ENCODE data around the gene ZNF443. TPM values are rescaled to one million over a fixed set of nuclear protein-coding genes. Genes with fewer than 3 reads are reported as not detected.

The ZNF443 gene
- polyA plus RNA-seq (2012; ENCODE audit: insufficient read length, low read depth), result not detected

GRCh38 chr19:12440541-12441316, at the start of gene ZNF443:
TSS of gene ZNF443 (minus strand) at chr19:12441021. CDS start at chr19:12440914, 107 bp downstream.
- TF ChIP-seq POLR2AphosphoS5 (IDR thresholded peaks at IDR 0.05; ENCODE audit: low read depth, low read length), result no peak
- no peak for TF ChIP-seq SIN3A (IDR thresholded peaks at IDR 0.05; ENCODE audit: borderline replicate concordance, insufficient read depth, low read length)
- no peak for TF ChIP-seq FOXP2 (optimal IDR thresholded peaks at IDR 0.05; ENCODE audit: borderline replicate concordance, extremely low read depth, extremely low read length, insufficient read depth)

- TF ChIP-seq REST (IDR thresholded peaks at IDR 0.05; ENCODE audit: insufficient read depth in 1 of 2, low read depth in 2 of 2, low read length in 2 of 2) (no peak), FOXP2 (optimal IDR thresholded peaks at IDR 0.05; ENCODE audit: borderline replicate concordance, extremely low read depth, extremely low read length, insufficient read depth) (no peak), TAF1 (IDR thresholded peaks at IDR 0.05; ENCODE audit: borderline replicate concordance, insufficient read depth, low read length) (no peak), SIN3A (IDR thresholded peaks at IDR 0.05; ENCODE audit: borderline replicate concordance, insufficient read depth, low read length) (no peak), POLR2AphosphoS5 (IDR thresholded peaks at IDR 0.05; ENCODE audit: low read depth, low read length) (no peak)
Observed at GRCh38 chr19:12485571-12485970, 44.8 kb upstream of the ZNF443 start.

DNA sequence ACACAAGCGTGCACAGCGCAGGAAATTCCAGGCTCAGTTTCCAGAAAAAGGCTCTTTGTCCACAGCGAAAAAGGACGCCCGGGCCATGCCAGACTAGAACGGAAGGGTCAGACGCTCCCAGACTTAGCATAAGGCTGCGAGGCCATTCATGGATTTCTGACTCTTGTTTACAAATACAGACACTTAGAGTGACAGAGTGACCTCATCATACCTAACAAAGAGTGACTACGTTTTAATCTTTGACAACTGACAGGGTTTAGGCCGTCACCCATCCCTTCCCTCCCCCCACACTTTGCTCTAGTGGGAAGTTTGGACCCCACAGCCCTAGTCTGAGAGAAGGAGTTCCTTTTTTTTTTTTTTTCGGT, 44.2 kb upstream of the ZNF443 start:
- TF ChIP-seq TAF1 (IDR thresholded peaks at IDR 0.05; ENCODE audit: borderline replicate concordance, insufficient read depth, low read length) (no peak), REST (IDR thresholded peaks at IDR 0.05; ENCODE audit: insufficient read depth in 1 of 2, low read depth in 2 of 2, low read length in 2 of 2) (no peak), SIN3A (IDR thresholded peaks at IDR 0.05; ENCODE audit: borderline replicate concordance, insufficient read depth, low read length) (no peak), FOXP2 (optimal IDR thresholded peaks at IDR 0.05; ENCODE audit: borderline replicate concordance, extremely low read depth, extremely low read length, insufficient read depth) (no peak)

DNA sequence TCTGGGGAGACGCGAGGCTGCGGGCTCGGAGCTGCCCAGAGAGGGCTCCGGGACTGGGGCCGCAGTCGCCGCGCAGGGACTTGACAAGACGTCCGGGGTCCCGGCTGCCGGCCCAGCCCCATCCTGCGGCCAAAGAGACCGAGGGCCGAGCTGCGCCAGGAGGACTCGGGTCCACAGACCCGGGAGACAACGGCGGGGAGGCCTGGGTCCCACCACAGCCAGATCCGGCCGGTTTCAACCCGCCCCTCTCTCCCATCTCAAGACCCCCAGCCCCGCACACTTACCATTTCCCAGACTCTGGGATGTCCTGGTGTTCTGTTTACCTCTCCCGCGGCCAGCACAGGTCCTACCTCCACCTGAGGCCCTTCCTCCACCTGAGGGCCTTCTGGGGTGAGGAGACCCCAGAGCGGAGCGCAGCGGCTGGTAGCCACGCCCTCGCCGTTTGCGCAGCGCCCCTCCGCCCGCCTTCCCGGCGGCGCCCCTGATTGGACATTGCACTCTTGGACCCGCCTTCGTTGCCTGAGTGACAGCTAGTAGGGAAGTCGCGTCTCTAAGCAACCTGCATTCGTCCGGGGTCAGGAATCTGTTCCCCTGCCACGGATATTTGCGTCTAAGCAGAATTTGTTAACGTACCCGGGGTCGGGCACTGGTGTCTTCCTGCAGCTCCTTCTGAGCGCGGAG, 43.7 kb upstream of the ZNF443 start, which contains the start of gene ZNF709:
Gene ZNF709 (minus strand): TSS at position 446 of the 681 bp plus-strand sequence. CDS start 159 bp downstream, at position 287.
- peak; percentile 30; the same call in 1 of the 2 replicates for TF ChIP-seq POLR2AphosphoS5 (IDR thresholded peaks at IDR 0.05; ENCODE audit: low read depth, low read length)
- TF ChIP-seq TAF1 (IDR thresholded peaks at IDR 0.05; ENCODE audit: borderline replicate concordance, insufficient read depth, low read length), result no peak

DNA sequence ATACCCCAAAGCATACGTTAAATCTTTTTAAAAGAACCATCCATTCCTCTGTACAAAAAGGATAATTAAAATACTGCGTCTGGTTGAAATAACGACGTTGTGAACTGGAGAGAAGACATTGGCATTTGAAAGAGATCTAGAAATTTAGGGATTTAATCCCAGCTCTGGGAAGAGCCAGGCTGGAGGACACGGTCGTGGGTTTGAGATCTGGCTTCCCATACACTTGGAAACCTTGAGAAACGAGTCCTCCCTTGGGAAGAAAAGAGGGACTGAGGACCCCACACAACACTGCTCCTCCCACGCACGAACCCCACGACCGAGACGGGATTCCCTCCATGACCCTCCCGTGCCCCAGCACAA, 43.2 kb upstream of the ZNF443 start:
- TF ChIP-seq TAF1 (IDR thresholded peaks at IDR 0.05; ENCODE audit: borderline replicate concordance, insufficient read depth, low read length), result no peak
- TF ChIP-seq REST (IDR thresholded peaks at IDR 0.05; ENCODE audit: insufficient read depth in 1 of 2, low read depth in 2 of 2, low read length in 2 of 2), result no peak
- TF ChIP-seq FOXP2 (optimal IDR thresholded peaks at IDR 0.05; ENCODE audit: borderline replicate concordance, extremely low read depth, extremely low read length, insufficient read depth), result no peak
- TF ChIP-seq SIN3A (IDR thresholded peaks at IDR 0.05; ENCODE audit: borderline replicate concordance, insufficient read depth, low read length), result no peak
- TF ChIP-seq POLR2AphosphoS5 (IDR thresholded peaks at IDR 0.05; ENCODE audit: low read depth, low read length), result no peak

- TF ChIP-seq FOXP2 (optimal IDR thresholded peaks at IDR 0.05; ENCODE audit: borderline replicate concordance, extremely low read depth, extremely low read length, insufficient read depth), result no peak
- TF ChIP-seq POLR2AphosphoS5 (IDR thresholded peaks at IDR 0.05; ENCODE audit: low read depth, low read length), result no peak
- no peak for TF ChIP-seq TAF1 (IDR thresholded peaks at IDR 0.05; ENCODE audit: borderline replicate concordance, insufficient read depth, low read length)
- no peak for TF ChIP-seq REST (IDR thresholded peaks at IDR 0.05; ENCODE audit: insufficient read depth in 1 of 2, low read depth in 2 of 2, low read length in 2 of 2)
- TF ChIP-seq SIN3A (IDR thresholded peaks at IDR 0.05; ENCODE audit: borderline replicate concordance, insufficient read depth, low read length), result no peak
Observed at GRCh38 chr19:12482509-12482886, 41.7 kb upstream of the ZNF443 start.

Data from PFSK-1 (cell line).